GM19438 (cell line): ENCODE results near the gene NUDT16L1.
"Not testable (repeated sequence)": the region's sequence is repeated elsewhere in the genome, so short reads cannot be mapped to it uniquely, and the experiment has no call there.

ENCODE experiments used
- ATAC-seq: cut with Tn5 transposase; IDR thresholded peaks from one replicate; pipeline ENCODE4 v1.9.1; 2021; ENCODE audit warnings: low read depth; ENCODE audit not compliant: unreplicated experiment

NUDT16L1 gene

GRCh38 chr16:4693296-4693955 lies at the start of gene NUDT16L1:
Gene NUDT16L1 (plus strand): TSS chr16:4693562. CDS start chr16:4693727, 165 bp downstream.
- ATAC-seq: peak; percentile 86

GRCh38 chr16:4646773-4647643 lies 46.4 kb upstream of the NUDT16L1 start:
- no peak for ATAC-seq

GRCh38 chr16:4647644-4647980 lies 45.8 kb upstream of the NUDT16L1 start:
- ATAC-seq: no peak

GRCh38 chr16:4648917-4649316 lies 44.4 kb upstream of the NUDT16L1 start:
- no peak for ATAC-seq

GRCh38 chr16:4649744-4650442 lies 43.5 kb upstream of the NUDT16L1 start:
- ATAC-seq: no peak

GRCh38 chr16:4650443-4651074 lies 42.8 kb upstream of the NUDT16L1 start:
- ATAC-seq: not testable (repeated sequence)

GRCh38 chr16:4651827-4652226 lies 41.5 kb upstream of the NUDT16L1 start:
- no peak for ATAC-seq

- ATAC-seq: no peak
Measured at GRCh38 chr16:4652561-4652960, 40.8 kb upstream of the NUDT16L1 start.

- no peak for ATAC-seq
Measured at GRCh38 chr16:4654011-4654963, 39.1 kb upstream of the NUDT16L1 start.

GRCh38 chr16:4654964-4655590 lies 38.3 kb upstream of the NUDT16L1 start:
- no peak for ATAC-seq

- ATAC-seq: no peak
Measured at GRCh38 chr16:4655801-4656200, 37.6 kb upstream of the NUDT16L1 start.

- no peak for ATAC-seq
Measured at GRCh38 chr16:4656221-4656620, 37.1 kb upstream of the NUDT16L1 start.

- ATAC-seq: no peak
Measured at GRCh38 chr16:4656695-4657686, 36.4 kb upstream of the NUDT16L1 start.

GRCh38 chr16:4659363-4660353 lies 33.7 kb upstream of the NUDT16L1 start:
- no peak for ATAC-seq

- ATAC-seq: no peak
Measured at GRCh38 chr16:4660454-4661007, 32.8 kb upstream of the NUDT16L1 start.

GRCh38 chr16:4661661-4662060 lies 31.7 kb upstream of the NUDT16L1 start:
- no peak for ATAC-seq

GRCh38 chr16:4663465-4663776 lies 29.9 kb upstream of the NUDT16L1 start:
- ATAC-seq: no peak
